Hepatocyte (in vitro differentiated cells): ENCODE measurements around the gene BRINP2. TPM values are rescaled to one million over a fixed set of nuclear protein-coding genes. Genes with fewer than 3 reads are reported as not detected.

ENCODE experiments used
- DNase-seq: peaks from one replicate; pipeline ENCODE4 v3.0.0-alpha.2; 2016; ENCODE audit warnings: low spot score
- H2AFZ ChIP-seq: fragments of 200-600 bp; sonication (generic); 2 replicates; pipeline ENCODE4 v1.6.0; 2016; ENCODE audit warnings: antibody characterized with exemption, mild to moderate bottlenecking
- H3K27ac ChIP-seq: fragments of 200-600 bp; sonication (generic); 2 replicates; pipeline ENCODE4 v1.5.1; 2016; ENCODE audit warnings: mild to moderate bottlenecking
- H3K27me3 ChIP-seq: fragments of 200-600 bp; sonication (generic); 2 replicates; pipeline ENCODE4 v1.6.1; 2016
- H3K36me3 ChIP-seq: fragments of 200-600 bp; sonication (generic); replicated peaks from 2 replicates; pipeline ENCODE4 v1.5.1; 2016; ENCODE audit warnings: low read depth; ENCODE audit not compliant: insufficient read depth
- H3K4me1 ChIP-seq: fragments of 200-600 bp; sonication (generic); 2 replicates; pipeline ENCODE4 v1.5.1; 2016; ENCODE audit warnings: mild to moderate bottlenecking, moderate library complexity; ENCODE audit not compliant: insufficient read depth
- H3K4me2 ChIP-seq: fragments of 200-600 bp; sonication (generic); 2 replicates; pipeline ENCODE4 v1.6.0; 2016
- H3K4me3 ChIP-seq: fragments of 200-600 bp; sonication (generic); 2 replicates; pipeline ENCODE4 v1.5.1; 2016; ENCODE audit warnings: mild to moderate bottlenecking
- H3K79me2 ChIP-seq: fragments of 200-600 bp; sonication (generic); 2 replicates; pipeline ENCODE4 v1.6.0; 2017; ENCODE audit warnings: mild to moderate bottlenecking
- H3K9me2 ChIP-seq: fragments of 200-600 bp; sonication (generic); replicated peaks from 2 replicates; pipeline ENCODE4 v1.6.0; 2017; ENCODE audit warnings: mild to moderate bottlenecking; ENCODE audit not compliant: insufficient read depth
- H3K9me3 ChIP-seq: fragments of 200-600 bp; sonication (generic); 2 replicates; pipeline ENCODE4 v1.5.1; 2016; ENCODE audit warnings: low read depth, mild to moderate bottlenecking
- H4K20me1 ChIP-seq: fragments of 200-600 bp; sonication (generic); 2 replicates; pipeline ENCODE4 v1.6.0; 2016; ENCODE audit warnings: mild to moderate bottlenecking; ENCODE audit not compliant: insufficient read depth, poor library complexity, severe bottlenecking
- CTCF ChIP-seq: fragments of 200-600 bp; sonication (generic); IDR thresholded peaks from 2 replicates; pipeline ENCODE4 v1.5.1; 2016; ENCODE audit warnings: antibody characterized with exemption, mild to moderate bottlenecking; ENCODE audit not compliant: poor library complexity
- EZH2 ChIP-seq: fragments of 200-600 bp; sonication (generic); IDR thresholded peaks from 2 replicates; pipeline ENCODE4 v1.6.1; 2016; ENCODE audit warnings: antibody characterized with exemption, mild to moderate bottlenecking, borderline replicate concordance
- EZH2phosphoT487 ChIP-seq: fragments of 200-600 bp; sonication (generic); IDR thresholded peaks from one replicate; pipeline ENCODE4 v1.6.1; 2018; ENCODE audit warnings: antibody characterized with exemption, mild to moderate bottlenecking, low read depth, moderate library complexity; ENCODE audit not compliant: unreplicated experiment, severe bottlenecking
- WGBS: methylation state at CpG from one replicate; pipeline ENCODE4 v1.1.6; 2016; ENCODE audit warnings: low lambda C conversion rate; ENCODE audit errors: missing lambda C conversion rate; 5-methylcytosine and 5-hydroxymethylcytosine counted together
- polyA plus RNA-seq: library from polyadenylated mRNA; unstranded; fragments of >200 nt; fragmentation: Nextera tagmentation; extraction: Ambion mirVana; gene quantifications from 2 replicates; pipeline ENCODE4 v1.2.1, GENCODE V29; 2016
- total RNA-seq: library from RNA; depleted of rRNA; stranded (reverse); fragments of >200 nt; gene quantifications from 2 replicates; pipeline ENCODE4 v1.2.3, GENCODE V29; 2014

Gene BRINP2
- total and polyA plus RNA-seq, 2 experiments from 2014 or later: 1.5 TPM; not detected in 1

GRCh38 chr1:177190308-177190970 lies 19.7 kb downstream of the BRINP2 start:
- DNase-seq: no peak
- H3K27me3 ChIP-seq: peaks cover 11% of the 10 kb centered on the region
- no peak overlapping the region for H2AFZ ChIP-seq
- H3K4me1 ChIP-seq: no peaks in the 10 kb centered on the region
- H3K9me2 ChIP-seq: no peaks in the 10 kb centered on the region
- TF ChIP-seq CTCF (no peak), EZH2 (no peak), EZH2phosphoT487 (no peak)
- H3K4me2 ChIP-seq: no peak overlapping the region
- H4K20me1 ChIP-seq: no peaks in the 10 kb centered on the region
- H3K9me3 ChIP-seq: no peaks in the 10 kb centered on the region
- H3K36me3 ChIP-seq: no peaks in the 10 kb centered on the region
- WGBS: 78% methylated on average over 3 of the region's 3 CpGs
- H3K4me3 ChIP-seq: no peak overlapping the region
- no peaks in the 10 kb centered on the region for H3K79me2 ChIP-seq
- H3K27ac ChIP-seq: no peak overlapping the region

- no peaks in the 10 kb centered on the region for H3K36me3 ChIP-seq
- H3K79me2 ChIP-seq: no peaks in the 10 kb centered on the region
- H3K4me3 ChIP-seq: no peak overlapping the region
- peaks cover 3% of the 10 kb centered on the region for H3K27me3 ChIP-seq
- WGBS: 93% methylated on average over 2 of the region's 2 CpGs
- H2AFZ ChIP-seq: no peak overlapping the region
- no peaks in the 10 kb centered on the region for H3K9me2 ChIP-seq
- DNase-seq: no peak
- no peak for TF ChIP-seq CTCF
- no peak for TF ChIP-seq EZH2
- no peak for TF ChIP-seq EZH2phosphoT487
- H3K27ac ChIP-seq: no peak overlapping the region
- no peaks in the 10 kb centered on the region for H3K4me1 ChIP-seq
- H3K9me3 ChIP-seq: no peaks in the 10 kb centered on the region
- H3K4me2 ChIP-seq: no peak overlapping the region
- no peaks in the 10 kb centered on the region for H4K20me1 ChIP-seq
These were observed 27.5 kb downstream of the BRINP2 start for GRCh38 chr1:177198243-177198642.

GRCh38 chr1:177200290-177200689 lies 29.5 kb downstream of the BRINP2 start:
- no peak for DNase-seq
- H3K4me2 ChIP-seq: no peak overlapping the region
- H3K9me3 ChIP-seq: no peaks in the 10 kb centered on the region
- no peak overlapping the region for H2AFZ ChIP-seq
- H3K27ac ChIP-seq: no peak overlapping the region
- no peaks in the 10 kb centered on the region for H3K4me1 ChIP-seq
- no peaks in the 10 kb centered on the region for H3K9me2 ChIP-seq
- 75% methylated on average over 4 of the region's 4 CpGs for WGBS
- no peak overlapping the region for H3K4me3 ChIP-seq
- no peaks in the 10 kb centered on the region for H3K27me3 ChIP-seq
- H3K79me2 ChIP-seq: no peaks in the 10 kb centered on the region
- H3K36me3 ChIP-seq: no peaks in the 10 kb centered on the region
- no peak for TF ChIP-seq CTCF
- no peak for TF ChIP-seq EZH2
- TF ChIP-seq EZH2phosphoT487: no peak
- H4K20me1 ChIP-seq: no peaks in the 10 kb centered on the region
